Amygdala (tissue), 56 donors: ENCODE measurements around the gene MDH2.
"Not testable (repeated sequence)": the region's sequence is repeated elsewhere in the genome, so short reads cannot be mapped to it uniquely, and the experiment has no call there.

Experiments used
- DNase-seq, 56 donors: peaks; one replicate each; lab custom pipeline; 2025; lab: John Stamatoyannopoulos, UW

Gene MDH2, protein sequence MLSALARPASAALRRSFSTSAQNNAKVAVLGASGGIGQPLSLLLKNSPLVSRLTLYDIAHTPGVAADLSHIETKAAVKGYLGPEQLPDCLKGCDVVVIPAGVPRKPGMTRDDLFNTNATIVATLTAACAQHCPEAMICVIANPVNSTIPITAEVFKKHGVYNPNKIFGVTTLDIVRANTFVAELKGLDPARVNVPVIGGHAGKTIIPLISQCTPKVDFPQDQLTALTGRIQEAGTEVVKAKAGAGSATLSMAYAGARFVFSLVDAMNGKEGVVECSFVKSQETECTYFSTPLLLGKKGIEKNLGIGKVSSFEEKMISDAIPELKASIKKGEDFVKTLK

DNA sequence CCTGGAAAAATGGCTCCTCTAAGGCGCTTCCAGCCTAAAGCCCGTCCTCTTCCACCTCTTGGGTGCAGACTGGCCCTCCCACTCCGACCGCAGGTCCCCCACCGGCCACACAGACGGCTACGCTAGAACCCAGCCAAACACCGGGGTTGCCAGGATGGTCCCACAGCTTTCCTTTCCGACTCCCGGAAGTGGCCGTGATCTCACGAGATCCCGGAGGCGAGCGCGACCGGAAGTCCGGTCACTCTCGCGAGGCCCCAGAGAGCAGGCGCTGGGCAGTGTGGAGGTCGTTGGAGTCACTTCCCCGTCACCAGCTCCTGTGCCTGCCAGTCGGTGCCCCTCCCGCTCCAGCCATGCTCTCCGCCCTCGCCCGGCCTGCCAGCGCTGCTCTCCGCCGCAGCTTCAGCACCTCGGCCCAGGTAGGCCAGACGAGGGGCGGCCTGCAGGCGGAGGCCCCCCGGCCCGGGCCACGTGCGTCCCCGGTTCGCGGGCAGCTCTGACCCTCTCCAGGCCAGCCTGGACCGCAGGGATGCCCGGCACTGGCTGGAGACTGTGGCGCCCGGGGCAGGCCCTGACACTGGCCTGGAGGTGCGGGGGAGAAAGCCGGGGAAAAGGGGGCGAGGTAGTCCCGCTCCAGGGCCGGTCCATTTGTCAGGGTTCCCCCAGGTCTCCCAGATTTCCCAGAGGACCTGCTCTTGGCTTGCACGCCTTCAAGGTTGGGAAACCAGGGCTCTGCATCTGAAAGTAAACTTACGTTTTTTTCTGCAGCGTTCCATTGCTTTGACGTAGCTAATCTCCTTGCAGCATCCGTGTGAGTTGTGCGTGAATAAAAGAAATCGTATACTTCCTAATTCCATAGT is at the start of gene MDH2, which contains the start of gene STYXL1:
Gene MDH2 (plus strand): TSS at position 296 of the 857 bp plus-strand sequence. CDS start 55 bp downstream, at position 351.
Gene STYXL1 (minus strand): TSS at position 190 of the 857 bp plus-strand sequence. CDS start 17,477 bp downstream, outside the sequence.
- peak; percentile 43 to 94 (median 86) for DNase-seq

DNA sequence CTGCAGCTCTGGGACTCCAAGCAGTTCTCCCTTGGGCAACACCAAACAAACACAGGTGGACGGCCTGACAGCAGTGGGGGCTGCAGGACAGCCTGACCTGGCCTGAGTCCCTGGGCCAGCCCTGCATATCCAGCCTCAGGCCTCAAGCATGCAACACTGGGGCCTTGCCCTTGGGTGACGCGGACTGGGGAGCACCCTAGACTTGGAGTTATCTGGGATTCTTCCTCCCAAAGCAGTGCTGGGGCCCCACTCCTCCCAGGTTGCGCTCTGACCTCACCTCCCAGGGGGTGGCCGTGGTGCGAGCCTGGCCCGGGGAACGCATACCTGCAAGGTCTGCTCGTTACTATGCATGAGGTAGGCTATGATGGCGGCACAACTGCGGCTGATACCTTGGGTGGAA is 47.3 kb upstream of the MDH2 start:
- DNase-seq: no peak

DNA sequence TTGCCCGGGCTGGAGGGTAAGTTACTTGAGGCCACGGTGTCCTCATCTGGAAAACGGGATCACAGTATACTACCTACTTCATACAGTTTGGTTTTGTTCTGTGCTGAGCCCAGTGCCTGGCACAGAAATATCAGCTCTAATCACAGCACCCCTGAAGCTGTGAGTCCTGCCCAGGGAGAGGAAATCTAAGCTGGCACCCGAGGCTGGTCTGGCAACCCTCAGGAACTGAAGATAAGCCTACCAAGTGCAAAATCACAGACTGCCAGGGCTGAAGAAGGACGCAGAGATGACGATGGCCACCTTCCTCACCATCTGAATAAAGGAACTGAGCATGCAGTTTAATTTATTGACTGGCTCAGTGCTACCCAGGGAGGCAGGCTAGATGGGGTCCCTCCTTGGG is 45.8 kb upstream of the MDH2 start:
- no peak for DNase-seq

DNA sequence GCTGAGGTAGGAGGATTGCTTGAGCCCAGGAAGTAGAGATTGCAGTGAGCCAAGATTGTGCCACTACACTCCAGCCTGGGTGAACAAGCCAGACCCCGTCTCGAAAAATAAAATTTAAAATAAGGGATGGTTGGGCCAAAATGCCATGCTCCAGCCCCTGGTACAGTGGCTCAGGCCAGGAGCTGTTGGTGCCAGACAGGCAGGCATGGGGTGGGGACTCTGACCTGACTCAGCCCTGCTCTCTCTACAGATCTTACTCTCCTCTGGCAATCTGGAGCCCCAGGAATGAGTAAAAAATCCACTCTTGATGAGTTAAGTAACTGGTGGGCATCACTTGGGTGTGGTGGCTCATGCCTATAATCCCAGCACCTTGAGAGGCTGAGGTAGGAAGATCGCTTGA is 45.1 kb upstream of the MDH2 start:
- no peak for DNase-seq

DNA sequence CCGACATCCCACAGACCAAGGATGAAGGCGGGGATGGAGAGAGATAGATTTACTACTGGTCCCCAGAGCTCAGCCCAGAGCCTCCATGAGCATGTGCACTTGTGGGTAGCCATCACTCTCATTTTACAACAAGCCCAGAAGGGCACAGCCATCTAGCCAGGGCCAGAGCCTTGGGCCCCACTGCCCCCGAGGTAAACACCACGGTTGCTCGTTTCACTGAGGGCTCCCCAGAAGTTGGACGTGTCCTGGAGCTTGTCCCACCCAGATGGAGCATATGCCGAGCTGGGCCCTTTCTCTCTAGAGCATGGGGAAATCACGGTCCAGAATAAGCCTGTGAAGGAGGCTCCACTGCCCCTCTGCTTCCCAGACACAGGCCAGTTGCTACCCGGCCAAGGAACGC is 44.6 kb upstream of the MDH2 start:
- DNase-seq: no peak

DNA sequence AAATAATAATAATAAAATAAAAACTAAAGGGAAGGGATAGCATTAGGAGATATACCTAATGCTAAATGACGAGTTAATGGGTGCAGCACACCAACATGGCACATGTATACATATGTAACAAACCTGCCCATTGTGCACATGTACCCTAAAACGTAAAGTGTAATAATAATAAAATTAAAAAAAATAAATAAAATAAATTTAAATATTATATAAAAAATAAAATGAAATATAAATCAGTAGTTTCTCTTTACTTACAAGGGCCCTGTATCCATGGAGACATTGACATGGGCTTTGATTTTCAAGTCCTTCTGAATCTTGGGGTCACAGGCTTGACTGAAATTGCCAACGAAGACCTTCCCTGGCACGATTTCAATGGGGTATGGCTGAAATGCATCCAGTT is 42.9 kb upstream of the MDH2 start:
- not testable (repeated sequence) for DNase-seq

DNA sequence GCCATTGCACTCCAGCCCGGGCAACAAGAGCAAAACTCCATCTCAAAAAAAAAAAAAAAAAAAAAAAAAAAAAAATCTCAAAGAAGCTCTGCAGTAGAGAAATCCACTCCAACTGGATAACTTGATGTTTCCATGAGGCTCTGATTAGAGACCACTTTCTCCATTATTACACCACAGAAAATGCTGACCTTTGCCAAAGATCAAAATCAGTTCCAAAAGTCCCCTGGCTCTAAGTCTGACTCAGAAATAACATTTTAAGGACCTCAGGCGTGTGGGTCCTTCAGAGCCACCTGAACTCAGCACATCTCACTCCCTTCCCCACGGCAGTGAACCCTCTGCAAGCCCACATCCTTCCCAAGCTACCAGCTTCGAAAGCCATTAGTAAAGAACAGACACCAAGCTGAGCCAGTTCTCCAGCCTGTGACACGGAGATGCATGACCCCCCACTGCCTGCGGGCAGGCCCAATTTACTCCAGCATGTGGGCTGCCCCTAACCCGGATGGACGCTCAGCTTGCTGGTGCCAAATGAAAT is 39.7 kb upstream of the MDH2 start:
- no peak for DNase-seq

DNA sequence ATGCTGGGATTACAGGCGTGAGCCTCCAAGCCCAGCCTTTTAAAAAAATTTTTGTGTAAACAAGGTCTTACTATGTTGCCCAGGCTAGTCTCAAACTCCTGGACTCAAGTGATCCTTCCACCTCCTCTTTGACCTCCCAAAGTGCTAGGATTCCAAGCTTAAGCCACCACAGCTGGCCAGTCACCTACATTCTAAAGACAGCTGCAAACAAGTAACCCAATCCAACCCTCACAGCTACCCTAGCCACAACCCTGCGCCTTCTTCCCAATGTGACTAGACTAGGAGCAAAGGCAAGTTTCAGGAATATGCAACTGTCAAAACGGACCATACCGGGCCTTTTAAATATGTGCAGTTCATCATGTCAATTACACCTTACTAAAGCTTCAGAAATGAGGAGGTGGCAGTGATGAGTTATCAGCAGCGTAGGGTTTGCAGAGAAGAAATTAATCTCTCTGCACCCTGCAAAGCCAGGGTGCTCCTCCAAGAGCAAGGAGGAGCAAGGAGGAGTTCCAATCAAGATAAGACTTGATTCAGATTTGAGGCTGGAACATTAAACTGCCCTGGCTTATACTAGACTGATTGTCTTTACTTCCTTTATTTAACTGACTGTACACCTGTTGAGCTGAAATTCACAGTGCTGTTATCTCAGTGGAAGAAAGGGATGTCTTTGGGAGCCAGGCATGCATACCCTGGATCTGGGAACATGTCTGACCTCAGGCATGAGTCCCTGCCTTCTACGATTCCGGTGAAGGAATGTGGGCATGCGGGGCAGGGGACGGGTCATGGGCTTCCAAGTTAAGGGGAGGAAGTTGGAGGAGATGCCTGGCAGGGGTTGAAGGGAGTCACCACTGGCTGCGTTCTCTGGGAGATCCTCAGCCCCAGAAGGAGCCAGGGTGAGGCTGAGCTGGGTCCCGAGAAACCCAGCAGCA is 38.0 kb upstream of the MDH2 start:
- no peak for DNase-seq

DNA sequence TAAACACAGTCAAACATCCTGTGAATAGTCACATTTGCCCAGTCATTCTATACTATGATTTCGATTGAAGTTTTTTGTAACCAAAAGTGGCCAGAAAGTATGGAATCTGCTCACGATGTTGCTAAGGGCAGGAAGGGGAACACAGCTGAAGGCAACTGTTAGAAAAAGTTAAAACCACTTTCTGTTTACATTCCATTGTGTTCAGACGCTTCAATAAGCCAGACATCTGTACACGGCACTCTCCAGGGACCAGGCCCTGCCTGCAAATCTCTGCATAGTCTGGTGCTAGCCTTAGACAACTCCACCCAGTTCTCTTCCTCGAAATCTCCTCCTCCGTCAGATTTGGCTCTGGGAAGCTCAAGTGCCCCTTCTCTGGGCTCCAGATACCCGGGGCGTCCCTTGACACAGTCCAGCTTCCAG is 36.5 kb upstream of the MDH2 start:
- DNase-seq: no peak

DNA sequence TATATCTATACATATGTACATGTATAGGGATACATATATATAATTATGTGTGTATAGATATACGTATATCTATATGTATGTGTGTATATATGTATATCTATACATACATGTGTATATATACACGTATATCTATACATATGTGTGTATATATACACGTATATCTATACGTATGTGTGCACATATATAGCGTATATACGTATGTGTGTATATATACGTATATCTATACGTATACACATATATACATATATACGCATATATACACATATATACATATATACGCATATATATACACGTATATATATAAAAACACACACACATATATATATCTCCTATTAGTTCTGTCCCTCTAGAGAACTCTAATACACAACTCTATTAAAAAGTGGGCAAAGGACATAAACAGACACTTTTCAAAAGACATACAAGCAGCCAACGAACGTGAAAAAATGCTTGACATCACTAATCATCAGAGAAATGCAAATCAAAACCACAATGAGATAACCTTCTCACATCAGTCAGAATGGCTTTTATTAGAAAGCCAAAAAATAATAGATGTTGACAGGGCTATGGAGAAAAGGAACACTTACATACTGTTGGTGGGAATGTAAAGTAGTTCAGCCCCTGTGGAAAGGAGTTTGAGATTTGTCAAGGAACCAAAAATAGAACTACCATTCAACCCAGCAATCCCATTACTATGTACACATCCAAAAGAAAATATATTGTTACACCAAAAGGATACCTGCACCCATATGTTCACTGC is 31.5 kb upstream of the MDH2 start:
- no peak for DNase-seq

DNA sequence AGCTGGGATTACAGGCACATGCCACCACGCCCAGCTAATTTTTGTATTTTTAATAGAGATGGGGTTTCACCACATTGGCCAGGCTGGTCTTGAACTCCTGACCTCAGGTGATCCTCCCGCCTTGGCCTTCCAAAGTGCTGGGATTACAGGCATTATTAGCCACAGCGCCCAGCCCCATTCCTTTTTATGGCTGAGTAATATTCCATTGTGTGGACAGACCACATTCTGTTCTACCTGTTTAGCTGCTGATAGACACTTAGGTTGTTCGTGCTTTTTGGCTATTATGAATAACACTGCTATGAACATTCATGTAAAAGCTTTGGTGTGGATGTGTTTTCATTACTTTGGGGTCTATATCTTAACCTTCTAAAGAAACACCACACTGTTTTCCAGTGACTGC is 29.4 kb upstream of the MDH2 start:
- DNase-seq: not testable (repeated sequence)

DNA sequence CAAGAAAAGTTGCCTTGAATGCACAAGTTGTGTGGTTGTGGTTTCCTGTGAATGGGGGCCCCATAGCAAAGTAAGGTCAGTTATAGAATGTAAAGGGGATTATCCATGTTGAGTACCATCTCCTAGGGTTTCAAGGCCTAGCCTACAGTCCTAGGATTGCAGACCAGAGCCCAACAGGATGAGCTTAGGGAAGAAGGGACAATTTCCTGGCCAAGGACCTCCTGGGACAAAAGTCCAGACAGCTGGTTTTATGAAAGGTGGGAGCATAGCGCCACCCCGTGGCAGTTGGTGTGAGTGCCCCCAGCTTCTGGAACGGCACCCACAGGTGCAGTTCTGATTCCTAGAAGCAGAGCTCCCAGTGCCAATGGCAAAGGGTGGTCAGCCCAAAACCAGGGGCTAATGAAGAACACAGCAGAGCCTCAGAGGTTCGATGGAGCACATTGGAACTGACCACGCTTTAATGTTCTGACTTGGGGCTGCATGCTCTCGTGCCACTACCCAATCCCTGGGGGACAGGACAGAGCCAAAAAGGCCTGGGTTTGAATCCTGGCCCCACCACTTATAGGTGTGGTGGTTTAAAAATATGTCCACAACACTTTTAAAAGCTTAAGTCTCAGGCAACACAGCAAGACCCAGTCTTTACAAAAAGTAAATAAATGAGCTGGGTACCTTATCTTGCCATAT is 27.7 kb upstream of the MDH2 start:
- DNase-seq: peak in 42 of 56 donors; percentile 3 to 76 (median 28)

DNA sequence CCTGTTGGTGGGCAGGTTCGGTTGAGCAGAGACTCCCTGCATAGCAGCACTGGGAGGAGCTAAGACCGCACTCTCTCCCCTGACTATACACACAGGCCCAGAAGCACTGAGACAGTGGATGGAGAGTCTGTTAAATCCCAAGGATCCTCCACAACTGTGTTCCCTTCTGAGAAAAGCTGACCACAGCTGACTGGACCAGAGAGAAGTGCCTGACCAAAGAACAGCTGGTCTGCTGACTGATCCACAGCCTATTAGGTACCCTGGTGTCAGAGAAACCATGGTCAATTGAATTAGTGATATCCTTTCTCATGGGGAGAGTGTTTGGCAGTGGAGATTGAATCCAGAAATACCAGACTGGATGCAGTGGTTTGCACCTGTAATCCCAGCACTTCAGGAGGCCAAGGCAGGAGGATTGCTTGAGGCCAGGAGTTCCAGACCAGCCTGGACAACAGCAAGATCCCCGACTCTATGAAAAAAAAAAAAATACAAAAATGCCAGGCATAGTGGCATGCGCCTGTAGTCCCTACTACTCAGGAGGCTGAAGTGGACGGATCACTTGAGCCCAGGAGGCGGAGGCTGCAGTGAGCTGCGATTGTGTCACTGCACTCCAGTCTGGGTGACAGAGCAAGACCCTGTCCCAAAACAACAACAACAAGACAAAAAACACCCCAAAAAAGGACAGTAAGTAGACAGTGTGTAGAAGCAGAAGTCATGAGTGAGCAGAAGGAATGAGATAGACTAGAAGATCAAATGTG is 25.7 kb upstream of the MDH2 start:
- no peak for DNase-seq

DNA sequence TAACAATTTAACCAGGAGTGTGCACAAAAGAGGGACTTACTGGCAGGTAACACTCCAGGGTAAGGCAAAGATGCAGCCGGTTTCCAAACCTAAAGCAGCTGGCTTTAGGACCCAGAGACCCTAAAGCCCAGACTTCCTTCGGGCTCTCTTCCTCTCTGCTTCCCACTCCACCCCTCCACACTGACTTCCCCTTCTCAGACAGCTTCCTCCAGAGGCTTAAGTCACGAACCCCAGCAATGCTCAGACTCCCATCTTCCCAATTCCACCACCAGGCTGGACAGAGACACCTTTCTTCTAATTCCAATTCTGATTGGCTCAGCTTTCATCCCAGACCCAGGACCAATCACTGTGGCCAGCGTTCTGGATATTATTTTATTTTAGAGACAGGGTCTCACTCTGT is 24.9 kb upstream of the MDH2 start:
- DNase-seq: peak in 13 of 56 donors; percentile 0 to 41 (median 5)

DNA sequence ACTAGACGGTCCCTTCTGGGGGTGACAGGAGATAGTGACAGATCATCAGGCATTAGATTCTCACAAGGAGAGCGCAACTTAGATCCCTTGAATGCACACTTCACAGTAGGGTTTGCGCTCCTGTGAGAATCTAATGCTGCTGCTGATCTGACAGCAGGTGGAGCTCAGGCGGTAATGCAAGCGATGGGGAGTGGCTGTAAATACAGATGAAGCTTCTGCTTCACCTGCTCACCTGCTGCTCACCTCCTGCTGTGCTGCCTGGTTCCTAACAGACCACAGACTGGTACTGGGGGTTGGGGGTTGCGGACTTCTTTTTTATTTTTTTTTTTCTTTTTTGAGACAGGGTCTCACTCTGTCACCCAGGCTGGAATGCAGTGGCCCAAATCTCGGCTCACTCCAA is 18.2 kb upstream of the MDH2 start:
- DNase-seq: not testable (repeated sequence)

DNA sequence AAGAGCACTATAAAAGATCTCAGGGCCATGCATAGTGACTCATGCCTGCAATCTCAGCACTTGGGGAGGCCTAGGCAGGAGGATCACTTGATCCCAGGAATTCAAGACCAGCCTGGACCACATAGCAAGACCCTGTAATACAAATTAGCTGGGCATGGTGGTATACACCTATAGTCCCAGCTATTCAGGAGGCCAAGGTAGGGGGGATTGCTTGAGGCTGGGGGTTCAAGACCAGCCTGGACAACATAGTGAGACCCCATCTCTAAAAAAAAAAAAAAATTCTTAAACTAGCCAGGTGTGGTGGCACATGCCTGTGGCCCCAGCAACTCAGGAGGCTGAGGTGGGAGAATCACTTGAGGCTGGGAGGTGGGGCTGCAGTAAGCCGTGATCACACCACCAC is 15.9 kb upstream of the MDH2 start:
- DNase-seq: no peak

DNA sequence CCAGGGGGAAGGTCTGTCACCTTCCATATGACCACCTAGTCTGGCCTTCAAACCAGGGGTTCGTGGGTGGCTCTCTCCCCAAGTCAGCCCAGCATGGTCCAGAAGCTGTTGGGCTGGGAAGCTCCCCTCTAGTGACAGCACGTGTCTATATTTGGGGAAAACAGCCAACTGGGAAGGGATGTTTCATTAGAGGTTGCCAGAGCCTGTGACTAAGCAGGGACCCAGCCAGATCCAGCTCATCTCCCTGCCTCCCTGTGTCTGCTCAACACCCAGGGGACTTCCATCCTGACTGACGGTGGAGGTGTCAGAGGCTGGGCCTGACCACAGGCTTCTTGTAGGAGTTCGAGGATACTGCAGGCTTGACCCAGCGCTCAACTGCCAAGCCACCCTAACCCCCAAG is 10.6 kb upstream of the MDH2 start:
- peak in 2 of 56 donors; percentile 2 to 3 for DNase-seq

DNA sequence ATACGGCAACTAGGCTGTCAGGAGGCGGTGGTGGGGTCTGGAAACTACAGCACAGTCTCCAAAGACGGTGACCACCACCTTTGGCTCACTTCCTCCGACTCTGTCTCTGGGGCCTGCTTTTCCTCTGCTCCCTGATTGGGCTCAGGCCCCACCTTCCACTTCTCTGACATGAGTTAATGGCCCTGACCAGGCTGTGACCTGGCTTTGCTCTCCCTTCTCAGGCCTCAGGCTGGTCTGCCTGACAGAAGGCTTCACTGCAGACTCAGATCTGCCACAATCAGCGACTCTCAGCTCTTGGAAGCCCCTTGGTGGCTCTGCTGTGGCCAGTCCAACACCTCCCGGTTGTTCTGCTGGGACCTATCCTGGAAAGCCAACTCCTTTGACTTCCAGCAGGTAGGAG is 7.8 kb upstream of the MDH2 start:
- DNase-seq: no peak
